GM18909 (cell line): ENCODE measurements around the gene ATP2B2.

Source experiments
- ATAC-seq: cut with Tn5 transposase; IDR thresholded peaks from one replicate; pipeline ENCODE4 v1.9.1; 2021; ENCODE audit warnings: mild to moderate bottlenecking; ENCODE audit not compliant: unreplicated experiment, poor library complexity

ATP2B2 gene

DNA sequence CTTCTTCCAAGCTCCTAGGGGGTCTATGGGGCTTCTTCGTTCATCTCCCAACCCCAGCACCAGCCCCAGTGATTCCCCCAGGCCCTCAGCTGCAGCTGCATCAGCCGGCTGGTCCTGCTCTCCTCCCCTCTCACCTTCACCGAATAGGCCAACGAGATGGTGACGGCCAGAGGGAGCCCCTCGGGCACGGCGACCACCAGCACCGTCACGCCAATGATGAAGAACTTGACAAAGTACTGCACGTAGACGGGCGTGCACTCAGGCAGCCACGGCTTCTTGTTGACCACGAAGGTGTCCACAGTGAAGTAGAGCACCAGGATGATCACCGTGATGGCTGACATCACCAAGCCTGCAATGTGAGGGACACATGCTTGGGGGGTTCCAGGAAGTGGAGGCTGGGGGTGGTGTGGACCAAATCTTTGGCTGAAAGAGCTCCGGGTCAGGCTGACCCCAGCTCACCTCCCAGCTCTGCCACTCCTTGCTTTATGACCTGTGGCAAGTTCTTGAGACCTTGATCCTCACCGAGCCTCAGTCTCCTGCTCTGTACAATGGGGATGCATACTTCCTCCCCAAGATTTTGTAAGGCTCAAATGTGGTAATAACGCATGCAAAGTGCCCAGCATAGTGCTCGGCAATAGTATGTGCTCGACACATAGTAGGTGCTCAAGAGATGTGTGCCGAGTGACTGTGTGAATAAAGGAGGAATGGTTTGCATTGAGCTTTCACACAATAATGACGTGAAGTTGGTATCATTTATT is 129.9 kb downstream of the ATP2B2 start:
- no peak for ATAC-seq

DNA sequence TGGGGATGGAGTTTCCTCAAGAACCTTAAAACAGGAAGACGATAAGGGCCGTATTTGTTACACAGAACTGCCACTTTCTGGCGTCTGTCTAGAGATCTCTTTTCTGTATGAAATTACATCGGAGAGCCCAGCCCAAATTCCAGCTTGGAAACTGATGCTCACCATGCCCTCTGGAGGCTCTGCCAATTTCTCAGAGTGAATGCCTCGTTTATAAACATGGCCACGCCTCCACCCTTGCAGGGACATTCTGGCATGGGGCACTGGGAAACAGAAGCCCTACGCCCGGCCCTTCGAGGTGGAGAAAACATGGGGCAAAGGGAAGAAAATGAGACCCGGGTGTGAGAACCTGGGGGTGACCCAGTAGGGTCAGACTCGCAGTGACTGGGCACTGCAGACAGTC is 131.1 kb downstream of the ATP2B2 start:
- ATAC-seq = no peak

DNA sequence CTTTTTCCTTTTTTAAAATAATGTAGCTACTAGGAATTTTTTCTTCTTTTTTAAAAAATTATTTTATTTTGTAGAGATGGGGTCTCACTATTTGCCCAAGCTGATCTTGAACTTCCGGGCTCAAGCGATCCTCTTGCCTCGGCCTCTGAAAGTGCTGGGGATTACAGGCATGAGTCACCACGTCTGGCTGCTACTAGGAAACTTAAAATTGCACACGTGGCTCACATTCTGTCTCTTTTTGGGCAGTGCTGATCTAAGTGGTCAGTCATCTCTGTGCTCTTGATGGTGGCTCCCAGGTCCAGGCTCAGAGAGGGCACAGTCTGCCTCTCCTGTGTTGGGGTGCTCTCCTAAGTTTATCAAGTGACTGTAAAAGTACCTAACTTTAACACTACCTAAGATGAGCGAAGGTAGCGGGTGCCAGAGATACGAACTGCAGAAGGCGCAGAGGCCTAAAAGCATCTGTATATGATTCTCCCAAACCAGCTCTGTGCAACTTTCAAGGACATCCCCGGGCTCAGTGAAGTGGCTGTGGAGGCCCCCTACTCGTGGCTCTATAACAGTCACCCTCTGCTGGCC is 131.6 kb downstream of the ATP2B2 start:
- no peak for ATAC-seq

DNA sequence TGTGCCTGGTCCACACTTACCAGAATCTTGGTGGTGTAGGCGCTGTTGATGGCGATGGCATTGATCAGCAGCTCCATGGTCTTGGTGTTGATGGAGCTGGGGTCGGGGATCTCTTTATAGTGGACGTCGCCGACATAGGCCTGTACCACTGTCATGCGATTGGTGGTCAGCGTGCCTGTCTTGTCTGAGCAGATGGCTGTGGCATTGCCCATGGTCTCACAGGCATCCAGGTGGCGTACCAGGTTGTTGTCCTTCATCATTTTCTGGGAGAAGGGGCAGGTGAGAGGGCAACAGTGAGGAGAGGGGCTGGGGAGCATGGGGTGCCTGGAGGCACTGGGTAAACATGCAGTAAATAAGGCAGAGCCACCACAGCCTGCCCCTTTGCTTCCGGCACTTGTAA is 133.6 kb downstream of the ATP2B2 start:
- no peak for ATAC-seq

DNA sequence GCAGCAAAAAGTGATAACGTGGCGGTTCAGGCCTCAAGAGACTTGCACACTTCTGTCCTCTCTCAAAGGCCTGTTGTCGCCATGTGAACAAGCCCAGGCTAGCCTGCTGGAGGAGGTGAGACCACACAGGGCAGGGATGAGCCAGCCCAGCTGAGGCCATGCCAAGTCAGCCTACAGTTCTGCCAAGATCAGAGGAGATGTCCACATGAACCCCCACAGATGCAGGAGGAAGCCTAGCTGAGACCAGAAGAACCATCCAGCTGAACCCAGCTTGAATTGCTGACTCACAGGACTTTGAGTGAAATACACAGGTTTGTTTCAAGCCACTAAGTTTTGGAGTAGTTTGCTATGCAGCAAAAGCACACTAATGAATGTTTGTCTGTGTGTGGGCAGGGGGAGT is 134.2 kb downstream of the ATP2B2 start:
- no peak for ATAC-seq

DNA sequence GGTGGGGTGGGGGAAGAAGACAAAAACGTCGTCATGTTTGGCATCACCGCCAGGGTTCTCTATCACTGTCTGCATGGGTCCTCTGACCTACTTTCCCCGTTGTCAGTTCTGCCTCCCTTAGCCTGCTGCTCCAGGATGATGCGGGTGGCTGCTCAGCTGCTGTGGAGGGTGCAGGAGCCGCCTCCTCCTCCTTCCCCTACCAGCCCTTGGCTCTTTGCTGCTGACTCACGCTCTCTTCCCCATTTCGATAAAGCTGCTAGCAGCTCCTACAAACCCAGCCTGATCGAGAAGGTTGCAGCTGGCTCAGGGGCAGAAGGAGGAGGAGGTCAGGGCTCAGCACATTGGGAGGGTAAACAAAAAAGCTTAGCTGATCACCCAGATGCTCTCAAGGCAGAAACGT is 135.0 kb downstream of the ATP2B2 start:
- no peak for ATAC-seq

DNA sequence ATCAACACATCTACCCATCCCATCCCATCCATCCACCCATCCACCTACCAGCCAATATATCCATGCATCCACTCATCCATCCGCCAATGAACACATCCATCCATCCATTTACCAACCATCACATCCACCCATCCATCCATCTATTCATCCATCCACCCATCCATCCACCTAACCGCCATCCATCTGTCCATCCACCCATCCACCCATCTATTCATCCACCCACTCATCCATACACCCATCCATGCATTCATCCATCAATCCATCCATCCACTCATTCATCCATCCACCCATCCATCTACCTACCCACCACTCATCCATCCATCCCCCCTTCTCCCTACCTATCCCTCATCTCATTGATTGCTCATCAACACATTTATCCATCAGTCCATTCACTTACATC is 136.9 kb downstream of the ATP2B2 start:
- ATAC-seq = no peak

DNA sequence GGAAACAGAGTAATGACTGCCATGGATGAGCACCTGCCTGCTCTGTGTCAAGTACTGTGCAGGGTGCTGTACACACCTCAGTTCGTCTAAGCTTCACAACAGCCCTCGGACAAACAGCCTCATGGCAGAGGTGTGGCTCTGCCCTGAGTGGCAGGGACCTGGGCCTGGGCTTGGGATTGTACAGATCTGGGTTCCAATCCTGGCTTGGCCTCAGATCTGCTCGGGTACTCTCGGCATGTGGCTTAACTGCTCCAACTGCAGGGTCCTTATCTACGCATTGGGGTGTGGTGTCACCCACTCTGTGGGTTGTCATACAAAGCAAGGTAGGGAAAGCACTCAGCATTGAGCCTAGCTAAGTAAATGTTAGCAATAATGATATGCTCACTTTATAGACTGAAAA is 137.9 kb downstream of the ATP2B2 start:
- ATAC-seq = no peak

DNA sequence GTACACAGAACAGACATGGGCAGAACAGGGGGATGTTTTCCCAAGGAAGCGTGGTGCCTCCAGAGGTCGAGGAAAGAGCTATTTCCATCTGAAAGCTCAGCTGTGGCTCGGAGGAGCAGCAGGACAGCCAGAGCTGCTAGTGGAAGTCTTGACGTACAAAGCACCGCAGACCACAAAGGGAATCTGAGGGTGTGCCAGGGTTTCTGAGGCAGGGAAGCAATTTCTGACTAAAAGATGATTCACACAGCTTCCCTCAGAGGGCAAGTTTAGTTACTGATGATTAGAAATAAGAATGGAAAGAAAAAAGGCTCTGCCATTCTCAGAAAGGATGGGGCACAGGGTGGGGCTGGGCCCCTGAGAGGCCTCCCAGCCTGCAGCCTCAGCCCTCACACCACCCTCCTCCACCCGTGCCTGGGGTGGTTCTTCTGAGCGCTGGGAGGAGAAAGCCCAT is 138.7 kb downstream of the ATP2B2 start:
- ATAC-seq = no peak

DNA sequence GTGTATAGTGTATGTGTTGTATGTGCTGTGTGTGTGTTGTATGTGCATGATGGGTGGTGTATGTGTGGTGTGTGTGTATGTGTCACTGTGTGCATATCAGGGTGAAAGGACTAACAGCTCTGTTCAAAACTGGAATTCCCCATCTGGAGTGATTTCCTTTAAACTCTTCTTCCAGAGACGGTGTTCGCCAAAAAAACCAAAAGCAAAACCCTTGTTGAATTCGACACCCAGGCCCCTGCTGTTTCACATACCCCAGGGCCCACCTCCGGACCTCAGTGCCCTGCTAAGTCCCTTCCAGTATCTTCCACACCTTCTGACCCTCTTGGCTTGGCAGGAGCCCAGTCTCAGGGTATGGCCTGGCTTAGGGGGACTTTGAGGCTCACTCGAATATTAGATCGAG is 139.6 kb downstream of the ATP2B2 start:
- no peak for ATAC-seq

DNA sequence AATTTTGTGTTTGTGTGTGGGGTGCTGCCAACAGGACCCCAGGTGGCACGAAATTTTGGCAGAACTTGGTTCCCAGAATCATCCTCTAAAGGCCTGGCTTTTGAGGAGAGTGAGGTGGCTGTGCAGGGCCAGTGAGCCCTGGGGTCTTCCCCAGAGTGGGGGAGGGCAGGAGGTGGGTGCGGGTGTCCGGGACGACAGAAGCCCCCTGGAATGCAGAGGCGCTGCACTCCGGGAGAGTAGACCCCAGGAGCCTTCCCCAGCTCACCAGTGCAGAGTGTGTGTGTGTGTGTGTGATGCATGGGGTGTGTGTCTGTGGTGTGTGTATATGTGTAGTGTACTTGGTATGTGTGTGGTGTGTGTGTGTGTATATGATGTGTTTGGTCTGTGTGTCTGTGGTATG is 140.1 kb downstream of the ATP2B2 start:
- ATAC-seq = no peak

DNA sequence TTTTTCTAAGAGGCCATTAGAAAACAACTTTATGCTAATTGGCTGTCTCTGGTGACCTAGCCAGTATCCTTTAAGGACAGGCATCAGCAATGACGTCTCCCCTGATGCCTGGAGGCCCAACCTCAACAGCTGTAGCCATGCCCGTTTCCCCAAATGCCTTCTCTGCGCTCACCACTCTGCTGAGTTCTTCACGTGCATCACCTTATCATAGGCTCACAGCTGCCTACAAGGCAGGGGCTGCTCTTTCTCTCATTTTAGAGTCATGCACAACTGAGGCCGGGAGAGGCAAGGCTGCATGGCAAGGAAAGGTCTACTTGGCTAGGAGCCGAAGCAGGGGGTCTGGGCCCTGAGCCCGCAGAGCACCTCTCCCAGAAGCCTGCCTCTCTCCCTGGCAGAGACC is 140.6 kb downstream of the ATP2B2 start:
- ATAC-seq = no peak

DNA sequence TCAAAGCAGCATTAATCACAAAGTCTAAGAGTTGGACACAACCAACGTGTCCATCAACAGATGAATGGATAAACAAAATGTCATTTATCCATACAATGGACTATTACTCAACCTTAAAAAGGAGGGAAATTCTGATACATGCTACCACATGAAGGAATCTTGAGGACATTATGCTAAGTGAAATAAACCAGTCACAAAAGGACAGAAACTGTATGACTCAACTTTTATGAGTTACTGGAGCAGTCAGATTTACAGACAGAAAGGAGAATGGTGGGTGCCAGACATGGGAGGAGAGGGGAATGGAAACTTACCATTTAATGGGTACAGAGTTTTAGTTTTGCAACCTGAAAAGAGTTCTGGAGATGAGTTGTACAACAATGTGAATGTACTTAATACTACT is 141.5 kb downstream of the ATP2B2 start:
- no peak for ATAC-seq

DNA sequence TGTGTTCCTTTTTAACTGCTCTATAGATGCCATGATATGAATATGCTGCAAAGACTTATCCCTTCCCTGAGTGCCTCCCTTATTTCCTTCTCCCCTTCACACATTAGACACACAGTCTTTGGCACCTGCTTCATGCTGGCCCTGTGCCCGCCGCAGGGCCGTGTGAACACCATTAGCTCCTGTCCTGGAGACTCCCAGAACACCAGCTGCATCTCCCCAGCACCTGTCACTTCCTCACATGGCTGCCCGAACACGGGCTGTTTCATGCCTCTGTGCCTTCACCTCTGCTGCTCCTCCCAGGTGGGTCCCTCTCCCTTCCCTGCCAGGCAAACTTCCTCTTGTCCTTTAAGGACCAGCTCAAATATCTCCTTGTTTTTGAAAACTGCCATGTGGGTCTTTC is 144.0 kb downstream of the ATP2B2 start:
- ATAC-seq = no peak

DNA sequence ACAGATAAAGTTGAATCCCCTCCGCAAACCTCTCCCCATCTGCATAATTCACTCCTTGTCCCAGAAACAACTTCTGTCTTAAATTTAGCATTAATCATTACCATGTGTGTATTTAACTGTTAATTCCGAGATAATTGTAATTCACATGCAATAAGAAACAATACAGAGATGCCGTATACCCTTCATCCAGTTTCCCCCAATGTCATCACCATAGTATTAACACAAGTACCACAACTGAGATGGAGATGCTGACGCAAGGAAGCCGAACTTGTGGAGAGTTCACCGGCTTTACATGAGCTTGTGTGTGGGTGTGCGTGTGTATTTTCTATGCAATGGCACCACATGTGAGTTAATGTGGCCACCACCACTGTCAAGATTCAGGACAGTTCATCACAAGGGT is 144.9 kb downstream of the ATP2B2 start:
- ATAC-seq = no peak

DNA sequence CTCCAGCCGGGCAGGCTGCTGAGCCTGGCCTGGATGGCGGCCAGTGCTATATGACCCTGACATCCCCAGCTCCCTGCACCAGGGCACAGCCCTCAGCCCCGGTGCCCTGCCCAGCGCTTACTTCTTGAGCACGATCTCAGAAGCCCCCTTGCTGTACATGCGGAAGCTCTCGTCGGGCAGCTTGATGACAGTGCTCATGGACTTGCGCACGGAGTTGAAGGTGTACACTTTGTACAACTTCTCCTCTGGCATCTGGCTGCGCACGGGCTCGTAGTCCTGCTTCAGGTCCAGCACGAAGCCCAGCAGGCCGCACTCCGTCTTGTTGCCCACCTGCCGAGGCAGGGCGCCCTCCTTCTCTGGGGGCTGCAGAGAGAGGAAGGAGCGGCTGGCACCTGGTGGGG is 145.6 kb downstream of the ATP2B2 start:
- no peak for ATAC-seq

DNA sequence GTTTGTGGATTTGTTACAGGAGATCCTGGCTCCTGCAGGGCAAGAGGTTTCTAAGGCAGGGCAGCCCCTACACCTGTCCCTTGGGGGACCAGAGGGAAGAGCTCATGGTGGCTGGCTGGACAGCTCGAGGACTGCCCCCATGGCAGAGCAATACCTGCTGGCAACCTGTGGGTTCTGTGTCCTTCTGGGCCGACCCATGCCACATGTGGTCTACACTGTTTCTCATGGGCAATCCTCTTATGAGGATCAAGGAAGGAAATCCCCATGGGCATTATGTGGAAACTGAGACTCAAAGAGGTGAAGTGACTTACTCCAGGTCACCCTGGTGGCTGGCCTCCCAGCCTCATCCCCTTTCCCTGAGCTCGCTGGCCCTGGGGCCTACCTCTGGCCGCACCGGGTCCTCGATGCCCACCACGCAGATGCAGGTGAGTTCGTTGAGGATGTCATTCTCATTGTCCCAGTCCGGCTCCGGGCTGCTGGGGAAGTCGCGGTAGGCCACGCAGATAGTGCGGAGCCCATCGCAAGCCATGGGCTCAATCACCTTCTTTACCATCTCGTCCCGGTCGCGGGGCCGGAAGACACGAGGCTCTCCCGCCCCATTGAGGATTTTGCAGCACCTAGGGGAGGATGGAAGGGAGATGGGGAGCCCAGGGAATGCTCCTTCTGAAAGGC is 146.9 kb downstream of the ATP2B2 start:
- ATAC-seq = no peak

DNA sequence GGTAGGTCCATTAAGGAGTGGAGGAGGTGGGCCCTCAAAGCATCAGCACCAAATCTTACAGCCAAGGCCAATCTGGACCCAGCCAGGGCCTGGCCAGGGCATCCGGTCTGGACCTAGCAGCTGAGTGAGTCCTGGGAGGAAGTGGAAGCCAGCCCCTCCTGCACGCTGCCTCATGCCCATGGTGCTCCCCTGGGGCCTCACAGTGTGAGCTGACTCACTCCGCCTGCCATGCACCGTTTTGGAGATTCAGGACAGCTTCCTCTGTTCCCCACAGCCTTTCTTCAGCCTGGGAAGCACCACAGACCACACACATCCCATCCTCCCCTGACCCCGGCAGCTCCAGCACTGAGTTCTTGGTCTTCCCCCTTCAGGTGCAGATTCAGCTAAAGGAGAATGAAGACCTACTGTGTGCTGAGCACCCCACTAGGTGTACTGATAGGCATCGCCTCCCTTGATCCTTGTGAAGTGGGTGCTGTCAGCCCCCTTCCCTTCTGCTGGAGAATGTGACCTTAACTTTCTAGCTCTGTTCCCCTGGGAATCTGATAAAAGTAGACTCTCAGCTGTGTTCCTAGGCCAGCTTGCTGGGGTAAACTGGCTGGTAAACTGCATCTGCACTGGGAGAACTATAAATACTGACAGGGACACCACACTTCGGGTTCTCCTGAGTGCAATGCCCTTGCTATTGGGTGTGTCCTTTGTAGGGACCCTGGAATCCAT is 147.6 kb downstream of the ATP2B2 start:
- ATAC-seq = peak; percentile 62

DNA sequence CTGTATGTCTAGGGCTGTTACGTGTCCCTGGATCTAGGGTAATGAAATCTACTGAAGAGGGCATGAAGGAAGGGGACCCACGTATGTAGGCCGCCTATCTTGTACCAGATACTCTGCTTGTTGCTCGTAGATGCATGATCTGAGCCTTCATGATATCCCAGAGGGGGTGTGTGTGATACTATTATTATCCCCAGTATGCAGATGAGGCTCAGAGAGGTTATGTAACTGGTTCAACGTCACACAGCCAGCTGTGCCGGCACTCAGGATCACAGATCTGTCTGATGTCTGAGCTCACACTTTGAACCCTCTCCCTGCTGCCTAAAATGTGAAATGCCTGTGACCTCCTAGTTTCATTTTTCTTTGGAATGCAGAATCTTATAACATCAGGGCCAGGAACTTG is 148.3 kb downstream of the ATP2B2 start:
- ATAC-seq = no peak

DNA sequence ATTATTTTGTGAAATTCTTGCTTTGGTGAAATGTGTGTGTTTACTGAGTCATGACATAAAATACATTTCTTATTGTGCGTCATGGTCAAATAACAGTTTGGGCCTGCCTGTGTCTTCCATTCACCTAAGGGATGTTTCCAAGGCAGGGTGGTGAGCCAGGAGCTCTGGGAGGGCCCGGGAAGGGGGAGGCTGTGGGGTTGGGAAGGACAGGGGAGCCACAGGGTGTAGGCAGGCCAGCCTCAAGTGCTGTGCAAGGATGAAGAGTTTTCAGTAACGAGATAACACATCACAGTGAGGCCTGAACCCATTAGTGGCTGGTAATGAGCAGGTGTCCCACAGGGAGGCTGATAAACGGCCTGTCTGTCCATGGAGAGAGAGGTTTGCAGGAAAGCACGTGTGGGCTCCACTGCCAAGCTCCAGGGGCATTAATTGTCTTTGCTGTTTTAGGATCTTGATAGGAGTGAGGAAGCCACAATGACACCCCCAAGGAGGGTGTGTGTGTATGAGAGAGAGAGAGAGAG is 148.9 kb downstream of the ATP2B2 start:
- no peak for ATAC-seq
